Measurements from ENCODE around the gene RAPGEF5.

The RAPGEF5 gene

GRCh38 chr7:22348379-22348778 lies 8.6 kb downstream of the RAPGEF5 start:
- no peak for DNase-seq (ENCODE audit: low spot score)

GRCh38 chr7:22346383-22347107 lies 10.4 kb downstream of the RAPGEF5 start:
- no peak for DNase-seq (ENCODE audit: low spot score)

GRCh38 chr7:22344655-22345054 lies 12.3 kb downstream of the RAPGEF5 start:
- no peak for DNase-seq (ENCODE audit: low spot score)

- no peak for DNase-seq (ENCODE audit: low spot score)
These were observed 13.3 kb downstream of the RAPGEF5 start for GRCh38 chr7:22343612-22344011.

GRCh38 chr7:22343071-22343470 lies 13.9 kb downstream of the RAPGEF5 start:
- DNase-seq (ENCODE audit: low spot score), result no peak

- no peak for DNase-seq (ENCODE audit: low spot score)
These were observed 17.1 kb downstream of the RAPGEF5 start for GRCh38 chr7:22339725-22340390.

GRCh38 chr7:22338877-22339276 lies 18.1 kb downstream of the RAPGEF5 start:
- no peak for DNase-seq (ENCODE audit: low spot score)

GRCh38 chr7:22338411-22338810 lies 18.5 kb downstream of the RAPGEF5 start:
- DNase-seq (ENCODE audit: low spot score), result no peak

- no peak for DNase-seq (ENCODE audit: low spot score)
These were observed 23.2 kb downstream of the RAPGEF5 start for GRCh38 chr7:22333680-22334141.

- no peak for DNase-seq (ENCODE audit: low spot score)
These were observed 24.5 kb downstream of the RAPGEF5 start for GRCh38 chr7:22332461-22332870.

GRCh38 chr7:22331704-22332103 lies 25.2 kb downstream of the RAPGEF5 start:
- no peak for DNase-seq (ENCODE audit: low spot score)

- DNase-seq (ENCODE audit: low spot score), result no peak
These were observed 26.1 kb downstream of the RAPGEF5 start for GRCh38 chr7:22330903-22331302.

- no peak for DNase-seq (ENCODE audit: low spot score)
These were observed 27.0 kb downstream of the RAPGEF5 start for GRCh38 chr7:22329816-22330524.

GRCh38 chr7:22326181-22326580 lies 30.8 kb downstream of the RAPGEF5 start:
- DNase-seq (ENCODE audit: low spot score), result no peak

- no peak for DNase-seq (ENCODE audit: low spot score)
These were observed 31.3 kb downstream of the RAPGEF5 start for GRCh38 chr7:22325671-22326070.

- no peak for DNase-seq (ENCODE audit: low spot score)
These were observed 33.2 kb downstream of the RAPGEF5 start for GRCh38 chr7:22323714-22324113.

GRCh38 chr7:22320416-22320815 lies 36.5 kb downstream of the RAPGEF5 start:
- no peak for DNase-seq (ENCODE audit: low spot score)

- DNase-seq (ENCODE audit: low spot score), result no peak
These were observed 37.2 kb downstream of the RAPGEF5 start for GRCh38 chr7:22319424-22320403.

GRCh38 chr7:22318376-22318775 lies 38.6 kb downstream of the RAPGEF5 start:
- no peak for DNase-seq (ENCODE audit: low spot score)

- DNase-seq (ENCODE audit: low spot score), result no peak
These were observed 39.3 kb downstream of the RAPGEF5 start for GRCh38 chr7:22317632-22318031.

- DNase-seq (ENCODE audit: low spot score), result no peak
These were observed 40.0 kb downstream of the RAPGEF5 start for GRCh38 chr7:22316914-22317313.

GRCh38 chr7:22307816-22308215 lies 49.1 kb downstream of the RAPGEF5 start:
- no peak for DNase-seq (ENCODE audit: low spot score)

Measured in activated CD4-positive, alpha-beta T cell treated with anti-CD3 and anti-CD28 coated beads, Interleukin-2, Interleukin-4, amounts not matched to agents 100 ng/mL and 50 ng/mL, durations not matched to agents 16 hours and 8 hours (primary cell).